Caco-2 (cell line): ENCODE data around the gene CTSH. TPM values are rescaled to one million over a fixed set of nuclear protein-coding genes. Genes with fewer than 3 reads are reported as not detected.

Experiments used
- BruUV-seq: library from RNA; stranded (reverse); fragments of 400-500 nt; replicated peaks from 2 replicates; lab custom pipeline; 2021; lab: Mats Ljungman, UMichigan
- CTCF ChIA-PET: fragments of 300-600 bp; sonication (Branson Sonifier 250); formaldehyde crosslinking; loops from one replicate; lab custom pipeline; 2022; ENCODE audit warnings: antibody characterized with exemption; lab: Charles Lee
- POLR2A ChIA-PET: fragments of 300-600 bp; sonication (Branson Sonifier 250); formaldehyde crosslinking; loops from one replicate; lab custom pipeline; 2022; ENCODE audit warnings: antibody characterized with exemption; lab: Charles Lee
- DNase-seq, 2 experiments: peaks; one replicate each; pipeline versions ENCODE4 v3.0.0 to v3.0.0-alpha.2; 2020 to 2022
- H3K27me3 ChIP-seq: replicated peaks from 2 replicates; pipeline ENCODE4 v1.6.0; 2011; ENCODE audit warnings: low read length; ENCODE audit not compliant: control insufficient read depth, insufficient read depth
- H3K36me3 ChIP-seq: 2 replicates; pipeline ENCODE4 v1.5.1; 2011; ENCODE audit warnings: low read length; ENCODE audit not compliant: control insufficient read depth, insufficient read depth
- H3K4me1 ChIP-seq: fragments of 250-450 bp; sonication (Bioruptor Pico); 2 replicates; pipeline ENCODE4 v1.5.1; 2020; ENCODE audit warnings: mild to moderate bottlenecking
- H3K4me3 ChIP-seq: 2 replicates; pipeline ENCODE4 v1.5.1; 2011; ENCODE audit warnings: low read depth, mild to moderate bottlenecking, control low read depth, low read length
- H3K9me3 ChIP-seq: fragments of 250-450 bp; sonication (Bioruptor Pico); 2 replicates; pipeline ENCODE4 v1.5.1; 2020; ENCODE audit warnings: mild to moderate bottlenecking, moderate library complexity
- H3K27ac Mint-ChIP-seq: one replicate; pipeline ENCODE4 v1.8.0; 2022; ENCODE audit warnings: mixed read lengths; ENCODE audit not compliant: unreplicated experiment
- H3K27me3 Mint-ChIP-seq: one replicate; pipeline ENCODE4 v1.8.0; 2022; ENCODE audit warnings: mixed read lengths; ENCODE audit not compliant: insufficient read depth, unreplicated experiment
- H3K36me3 Mint-ChIP-seq: one replicate; pipeline ENCODE4 v1.8.0; 2022; ENCODE audit warnings: mild to moderate bottlenecking, mixed read lengths; ENCODE audit not compliant: insufficient read depth, unreplicated experiment
- H3K4me1 Mint-ChIP-seq: one replicate; pipeline ENCODE4 v1.8.0; 2022; ENCODE audit warnings: low read depth, mixed read lengths; ENCODE audit not compliant: unreplicated experiment
- H3K4me3 Mint-ChIP-seq: one replicate; pipeline ENCODE4 v1.8.0; 2022; ENCODE audit warnings: mild to moderate bottlenecking, moderate library complexity, mixed read lengths; ENCODE audit not compliant: unreplicated experiment
- H3K9me3 Mint-ChIP-seq: one replicate; pipeline ENCODE4 v1.8.0; 2022; ENCODE audit warnings: mixed read lengths; ENCODE audit not compliant: unreplicated experiment
- CTCF ChIP-seq, 2 experiments: fragments of 200-600 bp in 1 of 2; IDR thresholded peaks; 1 replicate in 1 of 2; 2 replicates in 1 of 2; pipeline versions ENCODE4 v1.5.1 to v1.8.0; 2011 to 2022; ENCODE audit warnings: antibody characterized with exemption in 1 of 2, control low read depth in 1 of 2, inconsistent platforms in 1 of 2, low read depth in 1 of 2, low read length in 1 of 2, mild to moderate bottlenecking in 1 of 2, moderate library complexity in 1 of 2; ENCODE audit not compliant: insufficient read depth in 1 of 2, severe bottlenecking in 1 of 2, unreplicated experiment in 1 of 2
- intact Hi-C: fragments of 100-400 bp; cut with micrococcal nuclease; formaldehyde crosslinking; loops from one replicate; pipeline ENCODE4 v1.10.0; 2022; ENCODE audit not compliant: unreplicated experiment
- total RNA-seq: library from RNA; stranded (reverse); gene quantifications from 2 replicates; pipeline ENCODE4 v1.2.3, GENCODE V29; 2022

The CTSH gene
- total RNA-seq, 1 experiment from 2014 or later, result 183 TPM

- Mint-ChIP-seq H3K4me1 (peaks cover 12% of the 10 kb centered on the region), H3K9me3 (no peaks in the 10 kb centered on the region), H3K27me3 (no peaks in the 10 kb centered on the region), H3K36me3 (no peaks in the 10 kb centered on the region), H3K4me3 (no peak overlapping the region), H3K27ac (peak overlapping the region; percentile 18)
- Histone ChIP-seq H3K4me1 (0 out of 2 replicates have a peak, but pooled peaks cover 3% of the 10 kb centered on the region), H3K36me3 (no peaks in the 10 kb centered on the region), H3K27me3 (no peaks in the 10 kb centered on the region), H3K4me3 (no peak overlapping the region), H3K9me3 (no peaks in the 10 kb centered on the region)
- intact Hi-C loops, result loop anchor here (1.0 to 2.0 kb wide), 2 partner anchors 34 to 68 kb away; partner anchors contain the start of gene CTSH
- CTCF ChIA-PET, result interaction anchor here (1.1 to 2.4 kb wide), 3 partner anchors 28 to 69 kb away, joined by 3 to 34 read pairs (median 15); no protein-coding TSS in a partner anchor
- POLR2A ChIA-PET, result no interaction called here
- no peak for DNase-seq
- TF ChIP-seq CTCF (IDR thresholded peaks at IDR 0.05; ENCODE audit: insufficient read depth in 1 of 2, low read depth in 1 of 2, low read length in 1 of 2, severe bottlenecking in 1 of 2, unreplicated experiment in 1 of 2), result no peak
- BruUV-seq, result no TSS peak
Measured at GRCh38 chr15:78978601-78979179, 33.8 kb upstream of the CTSH start.

- no TSS peak for BruUV-seq
- H3K27me3 Mint-ChIP-seq, result no peaks in the 10 kb centered on the region
- Histone ChIP-seq H3K9me3 (no peaks in the 10 kb centered on the region), H3K27me3 (no peaks in the 10 kb centered on the region), H3K4me1 (0 out of 2 replicates have a peak, but pooled peaks cover 3% of the 10 kb centered on the region), H3K4me3 (no peak overlapping the region), H3K36me3 (no peaks in the 10 kb centered on the region)
- no peaks in the 10 kb centered on the region for H3K9me3 Mint-ChIP-seq
- CTCF ChIA-PET, result no interaction called here
- peaks cover 12% of the 10 kb centered on the region for H3K4me1 Mint-ChIP-seq
- no peaks in the 10 kb centered on the region for H3K36me3 Mint-ChIP-seq
- POLR2A ChIA-PET, result no interaction called here
- no peak overlapping the region for H3K27ac Mint-ChIP-seq
- no peak for TF ChIP-seq CTCF (IDR thresholded peaks at IDR 0.05; ENCODE audit: insufficient read depth in 1 of 2, low read depth in 1 of 2, low read length in 1 of 2, severe bottlenecking in 1 of 2, unreplicated experiment in 1 of 2)
- intact Hi-C loops, result loop anchor here (2.0 kb wide), 1 partner anchor 33 kb away; the partner anchor contains the start of gene CTSH
- no peak for DNase-seq
- H3K4me3 Mint-ChIP-seq, result no peak overlapping the region
Measured at GRCh38 chr15:78977591-78978347, 32.9 kb upstream of the CTSH start.

GRCh38 chr15:78977091-78977571, 32.3 kb upstream of the CTSH start:
- no peak for DNase-seq
- BruUV-seq, result no TSS peak
- Histone ChIP-seq H3K36me3 (no peaks in the 10 kb centered on the region), H3K4me1 (0 out of 2 replicates have a peak, but pooled peaks cover 3% of the 10 kb centered on the region), H3K27me3 (no peaks in the 10 kb centered on the region), H3K4me3 (no peak overlapping the region), H3K9me3 (no peaks in the 10 kb centered on the region)
- Mint-ChIP-seq H3K36me3 (no peaks in the 10 kb centered on the region), H3K4me1 (peaks cover 12% of the 10 kb centered on the region), H3K4me3 (no peak overlapping the region), H3K27ac (no peak overlapping the region), H3K9me3 (no peaks in the 10 kb centered on the region), H3K27me3 (no peaks in the 10 kb centered on the region)
- ChIA-PET POLR2A (no interaction called here), CTCF (no interaction called here)
- TF ChIP-seq CTCF (IDR thresholded peaks at IDR 0.05; ENCODE audit: insufficient read depth in 1 of 2, low read depth in 1 of 2, low read length in 1 of 2, severe bottlenecking in 1 of 2, unreplicated experiment in 1 of 2), result no peak
- intact Hi-C loops, result no loop called here
